ENCODE results near the gene ANTXR2.

GRCh38 chr4:80069837-80070731 lies 2.9 kb downstream of the ANTXR2 start:
- TF ChIP-seq CTCF (IDR thresholded peaks at IDR 0.05) (no peak), POLR2A (IDR thresholded peaks at IDR 0.05) (no peak), EP300 (IDR thresholded peaks at IDR 0.05) (no peak)
